Ishikawa (cell line): ENCODE results near the gene ZNF444.

ENCODE experiments used
- CEBPB ChIP-seq: IDR thresholded peaks from 2 replicates; pipeline ENCODE4 v1.6.1; 2012
- CREB1 ChIP-seq: IDR thresholded peaks from 2 replicates; pipeline ENCODE4 v1.6.1; 2012; ENCODE audit warnings: low read depth
- EGR1 ChIP-seq: IDR thresholded peaks from 2 replicates; pipeline ENCODE4 v1.6.1; 2012
- EP300 ChIP-seq: IDR thresholded peaks from 2 replicates; pipeline ENCODE4 v1.6.1; 2012; ENCODE audit warnings: borderline replicate concordance
- FOXM1 ChIP-seq: IDR thresholded peaks from 2 replicates; pipeline ENCODE4 v1.6.1; 2012; ENCODE audit warnings: low read depth, borderline replicate concordance
- MAX ChIP-seq: IDR thresholded peaks from 2 replicates; pipeline ENCODE4 v1.6.1; 2012
- NFIC ChIP-seq: IDR thresholded peaks from 2 replicates; pipeline ENCODE4 v1.6.1; 2012
- RAD21 ChIP-seq: IDR thresholded peaks from 2 replicates; pipeline ENCODE4 v1.6.1; 2012; ENCODE audit warnings: low read depth
- TAF1 ChIP-seq: IDR thresholded peaks from 2 replicates; pipeline ENCODE4 v1.6.1; 2012; ENCODE audit warnings: low read depth, mild to moderate bottlenecking
- TCF12 ChIP-seq: IDR thresholded peaks from 2 replicates; pipeline ENCODE4 v1.6.1; 2012; ENCODE audit warnings: low read depth
- TEAD4 ChIP-seq: IDR thresholded peaks from 2 replicates; pipeline ENCODE4 v1.6.1; 2012
- YY1 ChIP-seq: IDR thresholded peaks from 2 replicates; pipeline ENCODE4 v1.6.1; 2012; ENCODE audit warnings: low read depth
- ZBTB7A ChIP-seq: IDR thresholded peaks from 2 replicates; pipeline ENCODE4 v1.6.1; 2012; ENCODE audit warnings: low read depth
- TF ChIP-seq, protein P1 (sequence below): IDR thresholded peaks from 2 replicates; pipeline ENCODE4 v1.6.1; 2012; ENCODE audit warnings: low read depth, mild to moderate bottlenecking
- TF ChIP-seq, protein P2 (sequence below): IDR thresholded peaks from 2 replicates; pipeline ENCODE4 v1.6.1; 2012

Gene ZNF444

GRCh38 chr19:56163097-56163496 lies 22.0 kb downstream of the ZNF444 start:
- TF ChIP-seq EP300, result no peak
- no peak for TF ChIP-seq EGR1
- TF ChIP-seq, protein P1, sequence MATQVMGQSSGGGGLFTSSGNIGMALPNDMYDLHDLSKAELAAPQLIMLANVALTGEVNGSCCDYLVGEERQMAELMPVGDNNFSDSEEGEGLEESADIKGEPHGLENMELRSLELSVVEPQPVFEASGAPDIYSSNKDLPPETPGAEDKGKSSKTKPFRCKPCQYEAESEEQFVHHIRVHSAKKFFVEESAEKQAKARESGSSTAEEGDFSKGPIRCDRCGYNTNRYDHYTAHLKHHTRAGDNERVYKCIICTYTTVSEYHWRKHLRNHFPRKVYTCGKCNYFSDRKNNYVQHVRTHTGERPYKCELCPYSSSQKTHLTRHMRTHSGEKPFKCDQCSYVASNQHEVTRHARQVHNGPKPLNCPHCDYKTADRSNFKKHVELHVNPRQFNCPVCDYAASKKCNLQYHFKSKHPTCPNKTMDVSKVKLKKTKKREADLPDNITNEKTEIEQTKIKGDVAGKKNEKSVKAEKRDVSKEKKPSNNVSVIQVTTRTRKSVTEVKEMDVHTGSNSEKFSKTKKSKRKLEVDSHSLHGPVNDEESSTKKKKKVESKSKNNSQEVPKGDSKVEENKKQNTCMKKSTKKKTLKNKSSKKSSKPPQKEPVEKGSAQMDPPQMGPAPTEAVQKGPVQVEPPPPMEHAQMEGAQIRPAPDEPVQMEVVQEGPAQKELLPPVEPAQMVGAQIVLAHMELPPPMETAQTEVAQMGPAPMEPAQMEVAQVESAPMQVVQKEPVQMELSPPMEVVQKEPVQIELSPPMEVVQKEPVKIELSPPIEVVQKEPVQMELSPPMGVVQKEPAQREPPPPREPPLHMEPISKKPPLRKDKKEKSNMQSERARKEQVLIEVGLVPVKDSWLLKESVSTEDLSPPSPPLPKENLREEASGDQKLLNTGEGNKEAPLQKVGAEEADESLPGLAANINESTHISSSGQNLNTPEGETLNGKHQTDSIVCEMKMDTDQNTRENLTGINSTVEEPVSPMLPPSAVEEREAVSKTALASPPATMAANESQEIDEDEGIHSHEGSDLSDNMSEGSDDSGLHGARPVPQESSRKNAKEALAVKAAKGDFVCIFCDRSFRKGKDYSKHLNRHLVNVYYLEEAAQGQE, result no peak
- TF ChIP-seq, protein P2, sequence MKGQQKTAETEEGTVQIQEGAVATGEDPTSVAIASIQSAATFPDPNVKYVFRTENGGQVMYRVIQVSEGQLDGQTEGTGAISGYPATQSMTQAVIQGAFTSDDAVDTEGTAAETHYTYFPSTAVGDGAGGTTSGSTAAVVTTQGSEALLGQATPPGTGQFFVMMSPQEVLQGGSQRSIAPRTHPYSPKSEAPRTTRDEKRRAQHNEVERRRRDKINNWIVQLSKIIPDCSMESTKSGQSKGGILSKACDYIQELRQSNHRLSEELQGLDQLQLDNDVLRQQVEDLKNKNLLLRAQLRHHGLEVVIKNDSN, result no peak
- TF ChIP-seq TEAD4, result no peak
- no peak for TF ChIP-seq YY1
- TF ChIP-seq ZBTB7A, result no peak
- TF ChIP-seq FOXM1, result no peak
- no peak for TF ChIP-seq MAX
- TF ChIP-seq CREB1, result no peak
- no peak for TF ChIP-seq TCF12
- TF ChIP-seq CEBPB, result no peak
- TF ChIP-seq TAF1, result no peak
- no peak for TF ChIP-seq NFIC
- no peak for TF ChIP-seq RAD21

- TF ChIP-seq MAX (no peak), FOXM1 (no peak), ZBTB7A (no peak)
- TF ChIP-seq, protein P1, result peak; percentile 86
Observed at GRCh38 chr19:56167064-56167578, 26.0 kb downstream of the ZNF444 start.

DNA sequence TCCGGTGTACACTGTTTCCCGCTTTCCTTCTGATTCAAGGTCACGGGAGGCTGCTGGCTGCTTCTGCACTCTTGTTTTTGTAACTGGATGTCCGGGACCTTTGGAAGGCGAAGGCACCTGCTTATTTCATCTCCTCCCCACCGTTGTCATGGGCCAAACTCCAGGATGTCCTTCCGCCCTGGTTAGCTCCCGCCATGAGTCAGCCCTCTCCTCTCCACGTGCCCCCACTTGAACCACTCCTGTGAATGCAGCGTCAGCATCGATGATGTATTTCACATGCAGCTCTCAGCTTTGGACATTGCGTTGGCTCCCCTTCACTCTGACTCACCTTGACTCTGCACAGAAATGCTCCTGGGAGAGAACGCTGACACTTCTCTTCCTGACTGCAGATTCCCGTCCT lies 29.2 kb downstream of the ZNF444 start:
- TF ChIP-seq CREB1 (no peak), MAX (peak; percentile 53), EGR1 (no peak), TCF12 (no peak), NFIC (no peak), TEAD4 (no peak), YY1 (no peak), ZBTB7A (no peak), RAD21 (no peak), TAF1 (no peak), CEBPB (no peak), FOXM1 (no peak)
- TF ChIP-seq, protein P1, result no peak
- TF ChIP-seq, protein P2, result peak; percentile 64

DNA sequence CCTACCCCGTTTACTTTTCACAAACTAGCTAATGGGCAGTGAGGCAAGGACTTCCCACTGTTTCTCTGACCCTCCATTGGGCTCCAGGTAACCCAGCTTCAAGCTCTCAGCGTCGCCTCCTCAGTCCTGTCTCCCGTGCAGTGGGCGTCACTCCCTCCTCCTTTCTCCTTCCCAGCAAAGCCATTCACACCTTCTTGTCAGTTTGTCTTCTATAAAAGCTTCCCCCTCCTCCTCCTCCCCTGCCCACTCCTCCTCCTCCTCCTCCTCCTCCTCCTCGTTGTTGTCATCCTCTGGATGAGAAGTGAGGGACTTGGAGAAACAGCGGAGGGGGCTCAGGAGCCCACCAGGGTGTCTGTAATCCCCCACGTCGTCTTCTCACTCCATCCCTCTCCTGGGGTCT lies 33.0 kb downstream of the ZNF444 start:
- no peak for TF ChIP-seq YY1
- no peak for TF ChIP-seq TEAD4
- TF ChIP-seq MAX, result no peak
- no peak for TF ChIP-seq TAF1
- TF ChIP-seq, protein P2, result no peak
- TF ChIP-seq CREB1, result no peak
- TF ChIP-seq TCF12, result no peak
- no peak for TF ChIP-seq RAD21
- TF ChIP-seq ZBTB7A, result no peak
- no peak for TF ChIP-seq EP300
- no peak for TF ChIP-seq NFIC
- TF ChIP-seq CEBPB, result no peak
- TF ChIP-seq, protein P1, result no peak
- TF ChIP-seq EGR1, result no peak
- TF ChIP-seq FOXM1, result no peak
